SK-N-SH (cell line): ENCODE data around the gene OR10R2.

Experiments used
- CTCF ChIP-seq: fragments of 200-600 bp; sonication (generic); IDR thresholded peaks from 2 replicates; pipeline ENCODE4 v1.6.1; 2017; ENCODE audit warnings: antibody characterized with exemption, mild to moderate bottlenecking, moderate library complexity
- EP300 ChIP-seq, 2 experiments: IDR thresholded peaks; 2 replicates each; pipeline versions ENCODE4 v1.4.0 to v1.6.1; 2012; ENCODE audit warnings: borderline replicate concordance in 1 of 2, low read depth in 1 of 2, low read length in 1 of 2
- GABPA ChIP-seq: IDR thresholded peaks from 2 replicates; pipeline ENCODE4 v1.4.0; 2012; ENCODE audit warnings: low read depth, mild to moderate bottlenecking
- MEF2A ChIP-seq: IDR thresholded peaks from 2 replicates; pipeline ENCODE4 v1.4.0; 2012; ENCODE audit warnings: low read depth, borderline replicate concordance
- POLR2AphosphoS5 ChIP-seq: IDR thresholded peaks from 2 replicates; pipeline ENCODE4 v1.6.1; 2012; ENCODE audit warnings: low read depth, low read length
- TAF1 ChIP-seq: IDR thresholded peaks from 2 replicates; pipeline ENCODE4 v1.6.1; 2012; ENCODE audit warnings: low read depth, mild to moderate bottlenecking, low read length, moderate library complexity, borderline replicate concordance
- TEAD4 ChIP-seq: IDR thresholded peaks from 2 replicates; pipeline ENCODE4 v1.4.0; 2012; ENCODE audit warnings: mild to moderate bottlenecking, borderline replicate concordance; ENCODE audit not compliant: insufficient read depth
- TF ChIP-seq, protein P1 (sequence below): IDR thresholded peaks from 2 replicates; pipeline ENCODE4 v1.4.0; 2012; ENCODE audit warnings: low read depth

DNA sequence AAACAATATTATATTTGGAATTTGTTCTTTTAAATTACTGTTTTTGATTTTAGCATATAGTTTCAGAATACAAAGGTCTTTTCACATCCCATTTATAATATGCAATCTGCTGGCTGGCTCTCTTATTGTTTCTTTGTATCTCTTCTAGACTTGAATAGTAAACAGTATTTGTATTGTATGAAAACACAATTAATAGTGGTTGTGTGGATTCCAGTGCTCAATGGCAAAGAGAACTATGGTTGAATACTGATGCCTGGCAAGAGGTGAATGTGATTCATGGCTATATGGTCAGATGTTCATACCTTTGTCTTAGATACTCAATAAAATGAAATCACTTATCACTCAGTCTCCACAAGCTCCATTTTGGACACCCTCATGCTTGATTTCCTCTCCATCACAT is 44.9 kb downstream of the OR10R2 start:
- no peak for TF ChIP-seq EP300 (IDR thresholded peaks at IDR 0.05; ENCODE audit: borderline replicate concordance in 1 of 2, low read depth in 1 of 2, low read length in 1 of 2)
- TF ChIP-seq POLR2AphosphoS5: no peak
- TF ChIP-seq GABPA: no peak
- no peak for TF ChIP-seq TAF1
- TF ChIP-seq CTCF: no peak
- no peak for TF ChIP-seq TEAD4
- TF ChIP-seq, protein P1, sequence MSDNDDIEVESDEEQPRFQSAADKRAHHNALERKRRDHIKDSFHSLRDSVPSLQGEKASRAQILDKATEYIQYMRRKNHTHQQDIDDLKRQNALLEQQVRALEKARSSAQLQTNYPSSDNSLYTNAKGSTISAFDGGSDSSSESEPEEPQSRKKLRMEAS: no peak
- no peak for TF ChIP-seq MEF2A
